PFSK-1 (cell line): ENCODE data around the gene LGALS12.

Experiments
- POLR2AphosphoS5 ChIP-seq: IDR thresholded peaks from 2 replicates; pipeline ENCODE4 v1.6.1; 2012; ENCODE audit warnings: low read depth, mild to moderate bottlenecking, control low read depth, low read length, moderate library complexity
- REST ChIP-seq, 2 experiments: IDR thresholded peaks; 2 replicates each; pipeline versions ENCODE4 v1.6.1 to v1.8.0; 2011 to 2012; ENCODE audit warnings: low read depth in 2 of 2, low read length in 2 of 2, control low read depth in 1 of 2, inconsistent platforms in 1 of 2, mild to moderate bottlenecking in 1 of 2, moderate library complexity in 1 of 2; ENCODE audit not compliant: insufficient read depth in 1 of 2
- TAF1 ChIP-seq: IDR thresholded peaks from 2 replicates; pipeline ENCODE4 v1.6.1; 2012; ENCODE audit warnings: low read length, control low read depth, borderline replicate concordance; ENCODE audit not compliant: insufficient read depth

GRCh38 chr11:63549411-63549810 is 43.5 kb downstream of the LGALS12 start:
- TF ChIP-seq POLR2AphosphoS5 (no peak), REST (IDR thresholded peaks at IDR 0.05; ENCODE audit: insufficient read depth in 1 of 2, low read depth in 2 of 2, low read length in 2 of 2) (no peak), TAF1 (no peak)
